ENCODE results near the gene LAMA2. TPM values are rescaled to one million over a fixed set of nuclear protein-coding genes. Genes with fewer than 3 reads are reported as not detected.
A peak's percentile ranks its signal among the peaks of the same experiment; 100 is the strongest.

Gene LAMA2
- total RNA-seq, 1 donor from 2014 or later: 185 TPM

- intact Hi-C loops (cut with micrococcal nuclease): no loop called here
- no peak for TF ChIP-seq CTCF (IDR thresholded peaks at IDR 0.05; ENCODE audit: borderline replicate concordance)
- no peak for DNase-seq
These were observed 132.8 kb downstream of the LAMA2 start for GRCh38 chr6:129015721-129016120.

GRCh38 chr6:129016844-129017243, 133.9 kb downstream of the LAMA2 start:
- no peaks in the 10 kb centered on the region for H3K27me3 ChIP-seq (ENCODE audit: low read depth)
- H3K36me3 ChIP-seq: no peaks in the 10 kb centered on the region
- DNase-seq: no peak
- intact Hi-C loops (cut with micrococcal nuclease): no loop called here
- no peak for TF ChIP-seq CTCF (IDR thresholded peaks at IDR 0.05; ENCODE audit: borderline replicate concordance)
- no peak overlapping the region for H3K4me3 ChIP-seq
- H3K9me3 ChIP-seq (replicated peaks): no peaks in the 10 kb centered on the region
- no peak overlapping the region for H3K27ac ChIP-seq (replicated peaks)
- H3K4me1 ChIP-seq: peaks cover 1% of the 10 kb centered on the region

More at GRCh38 chr6:129015721-129016120, 132.8 kb downstream of the LAMA2 start:
- Histone ChIP-seq H3K27me3 (ENCODE audit: low read depth) (no peaks in the 10 kb centered on the region), H3K36me3 (no peaks in the 10 kb centered on the region), H3K4me1 (peaks cover 12% of the 10 kb centered on the region), H3K9me3 (replicated peaks) (no peaks in the 10 kb centered on the region), H3K27ac (replicated peaks) (no peak overlapping the region), H3K4me3 (no peak overlapping the region)

- no peak for TF ChIP-seq CTCF (IDR thresholded peaks at IDR 0.05; ENCODE audit: borderline replicate concordance)
- Histone ChIP-seq H3K4me1 (peaks cover 21% of the 10 kb centered on the region), H3K36me3 (no peaks in the 10 kb centered on the region), H3K9me3 (replicated peaks) (no peaks in the 10 kb centered on the region), H3K27ac (replicated peaks) (no peak overlapping the region), H3K27me3 (ENCODE audit: low read depth) (no peaks in the 10 kb centered on the region), H3K4me3 (no peak overlapping the region)
- no peak for DNase-seq
- intact Hi-C loops (cut with micrococcal nuclease): no loop called here
These were observed 139.1 kb downstream of the LAMA2 start for GRCh38 chr6:129022011-129022553.

GRCh38 chr6:129026601-129027000, 143.7 kb downstream of the LAMA2 start:
- Histone ChIP-seq H3K36me3 (no peaks in the 10 kb centered on the region), H3K27me3 (ENCODE audit: low read depth) (no peaks in the 10 kb centered on the region), H3K27ac (replicated peaks) (peak overlapping the region; percentile 7), H3K4me1 (peaks cover 61% of the 10 kb centered on the region), H3K9me3 (replicated peaks) (no peaks in the 10 kb centered on the region), H3K4me3 (no peak overlapping the region)
- TF ChIP-seq CTCF (IDR thresholded peaks at IDR 0.05; ENCODE audit: borderline replicate concordance): no peak
- intact Hi-C loops (cut with micrococcal nuclease): no loop called here
- no peak for DNase-seq

- no peak for TF ChIP-seq CTCF (IDR thresholded peaks at IDR 0.05; ENCODE audit: borderline replicate concordance)
- Histone ChIP-seq H3K36me3 (no peaks in the 10 kb centered on the region), H3K4me1 (peaks cover 76% of the 10 kb centered on the region), H3K4me3 (no peak overlapping the region), H3K9me3 (replicated peaks) (no peaks in the 10 kb centered on the region), H3K27me3 (ENCODE audit: low read depth) (no peaks in the 10 kb centered on the region), H3K27ac (replicated peaks) (peak overlapping the region; percentile 30)
- no peak for DNase-seq
- intact Hi-C loops (cut with micrococcal nuclease): no loop called here
These were observed 146.8 kb downstream of the LAMA2 start for GRCh38 chr6:129029778-129030177.
